Measurements from ENCODE around the gene ACTR3. TPM values are rescaled to one million over a fixed set of nuclear protein-coding genes. Genes with fewer than 3 reads are reported as not detected.

Gene ACTR3
- total and polyA plus RNA-seq, 2 of the 8 experiments (the other 6 are each of a cell fraction or from before 2014, with no cell fraction given): 51.7 to 184 TPM

DNA sequence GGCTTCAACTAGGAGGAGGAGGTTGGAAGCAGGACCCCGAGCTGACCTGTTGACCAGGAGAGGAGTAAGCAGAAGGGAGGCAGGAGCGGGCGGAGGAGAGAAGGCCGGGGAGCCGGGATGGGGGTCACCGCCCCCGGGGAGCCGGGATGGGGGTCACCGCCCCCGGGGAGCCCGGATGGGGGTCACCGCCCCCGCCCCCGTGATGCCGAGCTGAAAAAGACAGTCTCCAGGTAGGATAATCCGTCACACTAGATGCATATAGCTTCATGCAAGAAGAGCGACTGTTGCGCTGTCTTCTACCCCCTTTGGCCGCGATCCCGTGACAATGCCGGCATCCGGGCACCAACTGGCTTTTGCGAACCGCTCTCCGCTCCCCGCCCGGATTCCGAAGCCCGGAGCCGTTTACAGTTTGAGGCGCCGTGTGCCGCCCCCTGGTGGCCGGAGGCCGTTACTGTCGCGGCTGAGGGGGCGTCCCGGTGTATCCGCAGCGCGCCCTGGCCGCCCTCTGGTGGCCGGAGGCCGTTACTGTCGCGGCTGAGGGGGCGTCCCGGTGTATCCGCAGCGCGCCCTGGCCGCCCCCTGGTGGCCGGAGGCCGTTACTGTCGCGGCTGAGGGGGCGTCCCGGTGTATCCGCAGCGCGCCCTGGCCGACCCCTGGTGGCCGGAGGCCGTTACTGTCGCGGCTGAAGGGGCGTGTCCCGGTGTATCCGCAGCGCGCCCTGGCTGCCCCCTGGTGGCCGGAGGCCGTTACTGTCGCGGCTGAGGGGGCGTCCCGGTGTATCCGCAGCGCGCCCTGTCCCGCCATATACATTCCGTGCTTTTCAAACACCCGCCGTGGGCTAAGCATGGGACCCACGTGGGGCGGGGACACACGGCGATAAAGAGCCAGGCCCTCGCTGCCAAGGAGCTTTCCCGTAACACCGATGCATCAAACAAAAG, 89.6 kb downstream of the ACTR3 start (continued):
- TF ChIP-seq, protein P1, sequence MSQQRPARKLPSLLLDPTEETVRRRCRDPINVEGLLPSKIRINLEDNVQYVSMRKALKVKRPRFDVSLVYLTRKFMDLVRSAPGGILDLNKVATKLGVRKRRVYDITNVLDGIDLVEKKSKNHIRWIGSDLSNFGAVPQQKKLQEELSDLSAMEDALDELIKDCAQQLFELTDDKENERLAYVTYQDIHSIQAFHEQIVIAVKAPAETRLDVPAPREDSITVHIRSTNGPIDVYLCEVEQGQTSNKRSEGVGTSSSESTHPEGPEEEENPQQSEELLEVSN (IDR thresholded peaks at IDR 0.05): no peak
- TF ChIP-seq NANOG (IDR thresholded peaks at IDR 0.05; ENCODE audit: insufficient read depth, low read depth, low read length, poor library complexity, severe bottlenecking): no peak
- TF ChIP-seq MAFK (IDR thresholded peaks at IDR 0.05; ENCODE audit: low read depth, low read length): no peak
- no peak for TF ChIP-seq SIRT6 (IDR thresholded peaks at IDR 0.05; ENCODE audit: low read length)
- no peak for TF ChIP-seq HDAC2 (IDR thresholded peaks at IDR 0.05; ENCODE audit: borderline replicate concordance in 1 of 2, low read depth in 2 of 2, low read length in 2 of 2)
- TF ChIP-seq TCF12 (IDR thresholded peaks at IDR 0.05; ENCODE audit: low read depth, low read length): 0 out of 2 replicates have a peak, but pooled peaks have one; percentile 28
- TF ChIP-seq, protein P2, sequence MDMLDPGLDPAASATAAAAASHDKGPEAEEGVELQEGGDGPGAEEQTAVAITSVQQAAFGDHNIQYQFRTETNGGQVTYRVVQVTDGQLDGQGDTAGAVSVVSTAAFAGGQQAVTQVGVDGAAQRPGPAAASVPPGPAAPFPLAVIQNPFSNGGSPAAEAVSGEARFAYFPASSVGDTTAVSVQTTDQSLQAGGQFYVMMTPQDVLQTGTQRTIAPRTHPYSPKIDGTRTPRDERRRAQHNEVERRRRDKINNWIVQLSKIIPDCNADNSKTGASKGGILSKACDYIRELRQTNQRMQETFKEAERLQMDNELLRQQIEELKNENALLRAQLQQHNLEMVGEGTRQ (IDR thresholded peaks at IDR 0.05; ENCODE audit: low read length): no peak
- no peak for TF ChIP-seq SP4 (IDR thresholded peaks at IDR 0.05; ENCODE audit: low read length)
- TF ChIP-seq, protein P3, sequence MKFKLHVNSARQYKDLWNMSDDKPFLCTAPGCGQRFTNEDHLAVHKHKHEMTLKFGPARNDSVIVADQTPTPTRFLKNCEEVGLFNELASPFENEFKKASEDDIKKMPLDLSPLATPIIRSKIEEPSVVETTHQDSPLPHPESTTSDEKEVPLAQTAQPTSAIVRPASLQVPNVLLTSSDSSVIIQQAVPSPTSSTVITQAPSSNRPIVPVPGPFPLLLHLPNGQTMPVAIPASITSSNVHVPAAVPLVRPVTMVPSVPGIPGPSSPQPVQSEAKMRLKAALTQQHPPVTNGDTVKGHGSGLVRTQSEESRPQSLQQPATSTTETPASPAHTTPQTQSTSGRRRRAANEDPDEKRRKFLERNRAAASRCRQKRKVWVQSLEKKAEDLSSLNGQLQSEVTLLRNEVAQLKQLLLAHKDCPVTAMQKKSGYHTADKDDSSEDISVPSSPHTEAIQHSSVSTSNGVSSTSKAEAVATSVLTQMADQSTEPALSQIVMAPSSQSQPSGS (IDR thresholded peaks at IDR 0.05; ENCODE audit: low read length): no peak
- TF ChIP-seq RNF2 (IDR thresholded peaks at IDR 0.05; ENCODE audit: borderline replicate concordance, low read depth, low read length, missing control alignments, poor library complexity, severe bottlenecking): no peak
- no peak for TF ChIP-seq NRF1 (IDR thresholded peaks at IDR 0.05; ENCODE audit: low read depth, low read length)
- no peak for TF ChIP-seq CREB1 (IDR thresholded peaks at IDR 0.05)
- TF ChIP-seq TBP (IDR thresholded peaks at IDR 0.05; ENCODE audit: low read depth, low read length): no peak
- TF ChIP-seq CHD2 (IDR thresholded peaks at IDR 0.05; ENCODE audit: low read length): no peak
- TF ChIP-seq YY1 (IDR thresholded peaks at IDR 0.05; ENCODE audit: low read depth, low read length): peak; percentile 18; the same call in 1 of the 2 replicates
- no peak for TF ChIP-seq BCL11A (IDR thresholded peaks at IDR 0.05; ENCODE audit: low read depth in 2 of 2, low read length in 2 of 2)
- TF ChIP-seq GABPA (IDR thresholded peaks at IDR 0.05; ENCODE audit: borderline replicate concordance, insufficient read depth, low read length): no peak
- no peak for TF ChIP-seq TEAD4 (IDR thresholded peaks at IDR 0.05; ENCODE audit: low read depth, low read length)
- TF ChIP-seq POU5F1 (IDR thresholded peaks at IDR 0.05; ENCODE audit: low read depth, low read length): no peak
